Measurements from ENCODE around the gene MEGF6. TPM values are rescaled to one million over a fixed set of nuclear protein-coding genes. Genes with fewer than 3 reads are reported as not detected.

Gene MEGF6
- total and polyA plus RNA-seq, 12 donors: 1.8 to 14.1 (median 7.0) TPM

- intact Hi-C loops (cut with DNase I): no loop called here
- ATAC-seq: no peak
Measured at GRCh38 chr1:3518256-3518655, 93.1 kb downstream of the MEGF6 start.

GRCh38 chr1:3516911-3517675, 94.2 kb downstream of the MEGF6 start:
- ATAC-seq (no peak), DNase-seq (no peak)
- TF ChIP-seq CTCF (IDR thresholded peaks at IDR 0.05): no peak
- Histone ChIP-seq H3K27me3 (no peaks in the 10 kb centered on the region), H3K27ac (no peak overlapping the region), H3K4me3 (no peak overlapping the region), H3K4me1 (no peaks in the 10 kb centered on the region), H3K36me3 (no peaks in the 10 kb centered on the region), H3K9me3 (no peaks in the 10 kb centered on the region)
- WGBS, 2 donors: 88 to 93% methylated on average over 27 of the region's 27 CpGs
- intact Hi-C loops (cut with DNase I): no loop called here

More at GRCh38 chr1:3518256-3518655, 93.1 kb downstream of the MEGF6 start:
- H3K27me3 ChIP-seq: no peaks in the 10 kb centered on the region
- H3K9me3 ChIP-seq: no peaks in the 10 kb centered on the region
- no peak for DNase-seq
- 90 to 91% methylated on average over 12 of the region's 12 CpGs for WGBS, 2 donors
- no peak overlapping the region for H3K4me3 ChIP-seq
- H3K36me3 ChIP-seq: no peaks in the 10 kb centered on the region
- H3K27ac ChIP-seq: no peak overlapping the region
- TF ChIP-seq CTCF (IDR thresholded peaks at IDR 0.05): peak; percentile 14 to 69 (median 53)
- no peaks in the 10 kb centered on the region for H3K4me1 ChIP-seq

- TF ChIP-seq CTCF (IDR thresholded peaks at IDR 0.05): no peak
- DNase-seq (no peak), ATAC-seq (no peak)
- no peaks in the 10 kb centered on the region for H3K4me1 ChIP-seq
- H3K4me3 ChIP-seq: no peak overlapping the region
- H3K9me3 ChIP-seq: no peaks in the 10 kb centered on the region
- 92 to 93% methylated on average over 15 of the region's 15 CpGs for WGBS, 2 donors
- H3K27ac ChIP-seq: no peak overlapping the region
- H3K27me3 ChIP-seq: no peaks in the 10 kb centered on the region
- intact Hi-C loops (cut with DNase I): no loop called here
- no peaks in the 10 kb centered on the region for H3K36me3 ChIP-seq
Measured at GRCh38 chr1:3516481-3516869, 94.8 kb downstream of the MEGF6 start.

- Histone ChIP-seq H3K27ac (no peak overlapping the region), H3K4me1 (no peaks in the 10 kb centered on the region), H3K36me3 (no peaks in the 10 kb centered on the region), H3K27me3 (no peaks in the 10 kb centered on the region), H3K4me3 (no peak overlapping the region), H3K9me3 (no peaks in the 10 kb centered on the region)
- DNase-seq: no peak
- TF ChIP-seq CTCF (IDR thresholded peaks at IDR 0.05): no peak
- 80 to 84% methylated on average over 19 of the region's 19 CpGs for WGBS, 2 donors
- no peak for ATAC-seq
- intact Hi-C loops (cut with DNase I): no loop called here
Measured at GRCh38 chr1:3515774-3516480, 95.4 kb downstream of the MEGF6 start.
